Liver (tissue), 9 donors: ENCODE results near the gene PRMT9. TPM values are rescaled to one million over a fixed set of nuclear protein-coding genes. Genes with fewer than 3 reads are reported as not detected.

Source experiments
- DNase-seq: peaks from one replicate; pipeline ENCODE4 v3.0.0-alpha.2; 2017; ENCODE audit warnings: low spot score
- H3K27ac ChIP-seq, 2 donors: one replicate each; pipeline ENCODE4 v1.7.0; 2013; ENCODE audit warnings: inconsistent platforms in 2 of 2, low read length in 2 of 2, control low read depth in 1 of 2, low read depth in 1 of 2, mild to moderate bottlenecking in 1 of 2
- H3K27me3 ChIP-seq, 4 donors: one replicate each; pipeline versions ENCODE4 v1.6.1 to v1.7.0; 2013; ENCODE audit warnings: low read length in 3 of 4, inconsistent platforms in 1 of 4, mild to moderate bottlenecking in 1 of 4, moderate library complexity in 1 of 4; ENCODE audit not compliant: control insufficient read depth in 4 of 4, insufficient read depth in 4 of 4
- H3K36me3 ChIP-seq, 4 donors: one replicate each; pipeline versions ENCODE4 v1.6.1 to v1.7.0; 2013; ENCODE audit warnings: low read length in 3 of 4, mild to moderate bottlenecking in 3 of 4, low read depth in 1 of 4, moderate library complexity in 1 of 4; ENCODE audit not compliant: control insufficient read depth in 4 of 4, insufficient read depth in 3 of 4
- H3K4me1 ChIP-seq, 4 donors: one replicate each; pipeline versions ENCODE4 v1.6.1 to v1.7.0; 2013; ENCODE audit warnings: low read length in 3 of 4, mild to moderate bottlenecking in 3 of 4, moderate library complexity in 1 of 4; ENCODE audit not compliant: control insufficient read depth in 4 of 4, insufficient read depth in 4 of 4
- H3K4me3 ChIP-seq, 3 donors: one replicate each; pipeline versions ENCODE4 v1.6.1 to v1.7.0; 2013; ENCODE audit warnings: low read length in 3 of 3, control low read depth in 1 of 3, low read depth in 1 of 3, mild to moderate bottlenecking in 1 of 3
- H3K9ac ChIP-seq, 2 donors: one replicate each; pipeline ENCODE4 v1.7.0; 2013; ENCODE audit warnings: low read length in 2 of 2, mild to moderate bottlenecking in 2 of 2, moderate library complexity in 2 of 2, control low read depth in 1 of 2, low read depth in 1 of 2
- H3K9me3 ChIP-seq, 4 donors: one replicate each; pipeline versions ENCODE4 v1.6.1 to v1.7.0; 2013; ENCODE audit warnings: low read length in 3 of 4; ENCODE audit not compliant: control insufficient read depth in 4 of 4
- ATF3 ChIP-seq: IDR thresholded peaks from 2 replicates; pipeline ENCODE4 v1.6.1; 2016; ENCODE audit warnings: antibody characterized with exemption
- CTCF ChIP-seq: fragments of 150-350 bp; IDR thresholded peaks from 2 replicates; pipeline ENCODE4 v1.5.1; 2017; ENCODE audit warnings: improper control_type of control experiment, low read depth, low read length; ENCODE audit not compliant: missing input control
- EGR1 ChIP-seq, 2 donors: IDR thresholded peaks; 2 replicates each; pipeline ENCODE4 v1.6.1; 2016 to 2018; ENCODE audit warnings: antibody characterized with exemption in 2 of 2, low read depth in 2 of 2
- FOXA1 ChIP-seq: IDR thresholded peaks from 2 replicates; pipeline ENCODE4 v1.6.1; 2016; ENCODE audit warnings: antibody characterized with exemption
- FOXA2 ChIP-seq: IDR thresholded peaks from 2 replicates; pipeline ENCODE4 v1.6.1; 2016; ENCODE audit warnings: antibody characterized with exemption
- GABPA ChIP-seq, 2 donors: IDR thresholded peaks in 1 of 2; conservative IDR thresholded peaks in 1 of 2; 2 replicates each; pipeline ENCODE4 v1.6.1; 2016; ENCODE audit warnings: antibody characterized with exemption in 2 of 2, mild to moderate bottlenecking in 1 of 2, moderate library complexity in 1 of 2
- HNF4A ChIP-seq, 2 donors: conservative IDR thresholded peaks; 2 replicates each; pipeline ENCODE4 v1.6.1; 2016; ENCODE audit warnings: antibody characterized with exemption in 2 of 2, mild to moderate bottlenecking in 2 of 2
- HNF4G ChIP-seq: IDR thresholded peaks from 2 replicates; pipeline ENCODE4 v1.6.1; 2016; ENCODE audit warnings: antibody characterized with exemption
- MAX ChIP-seq: IDR thresholded peaks from 2 replicates; pipeline ENCODE4 v1.6.1; 2016; ENCODE audit warnings: antibody characterized with exemption
- NR2F2 ChIP-seq: IDR thresholded peaks from 2 replicates; pipeline ENCODE4 v1.6.1; 2016; ENCODE audit warnings: antibody characterized with exemption
- RAD21 ChIP-seq, 2 donors: IDR thresholded peaks; 2 replicates each; pipeline ENCODE4 v1.6.1; 2016; ENCODE audit warnings: antibody characterized with exemption in 2 of 2, mild to moderate bottlenecking in 2 of 2
- REST ChIP-seq: IDR thresholded peaks from 2 replicates; pipeline ENCODE4 v1.6.1; 2016; ENCODE audit warnings: antibody characterized with exemption, mild to moderate bottlenecking
- SP1 ChIP-seq: IDR thresholded peaks from 2 replicates; pipeline ENCODE4 v1.6.1; 2018; ENCODE audit warnings: antibody characterized with exemption, mild to moderate bottlenecking
- YY1 ChIP-seq: IDR thresholded peaks from 2 replicates; pipeline ENCODE4 v1.6.1; 2016; ENCODE audit warnings: antibody characterized with exemption, mild to moderate bottlenecking
- ZBTB33 ChIP-seq: IDR thresholded peaks from 2 replicates; pipeline ENCODE4 v1.6.1; 2016; ENCODE audit warnings: antibody characterized with exemption
- WGBS: extraction: QIAGEN DNeasy Blood & Tissue Kit; methylation state at CpG from one replicate; pipeline ENCODE4 v1.1.7; 2013; 5-methylcytosine and 5-hydroxymethylcytosine counted together
- polyA plus RNA-seq, 2 donors: library from polyadenylated mRNA; stranded (reverse) in 1 of 2; unstranded in 1 of 2; fragments of 200-250 nt in 1 of 2; fragments of >200 nt in 1 of 2; fragmentation: Nextera tagmentation in 1 of 2; extraction: Ambion mirVana in 1 of 2; gene quantifications; one replicate each; pipeline versions ENCODE4 v1.2.1 to v1.2.3, GENCODE V29; 2013 to 2015
- total RNA-seq, 2 donors: library from RNA; depleted of rRNA; stranded (reverse); fragments of >200 nt; gene quantifications; one replicate each; pipeline ENCODE4 v1.2.3, GENCODE V29; 2014
- donor health status: healthy.
- donor health status: healthy.
- donor health status: healthy.
- donor health status: healthy.
- donor health status: healthy.

Gene PRMT9
- total and polyA plus RNA-seq, 4 donors: 2.4 to 8.5 (median 5.7) TPM

GRCh38 chr4:147674073-147674472, 9.9 kb downstream of the PRMT9 start:
- no peaks in the 10 kb centered on the region for H3K4me1 ChIP-seq
- WGBS: 97% methylated on average over 4 of the region's 4 CpGs
- no peaks in the 10 kb centered on the region for H3K27me3 ChIP-seq
- no peak overlapping the region for H3K4me3 ChIP-seq
- no peak overlapping the region for H3K27ac ChIP-seq
- no peaks in the 10 kb centered on the region for H3K9me3 ChIP-seq
- no peak for DNase-seq
- TF ChIP-seq ATF3: no peak
- no peak for TF ChIP-seq MAX
- no peak for TF ChIP-seq HNF4G
- no peak for TF ChIP-seq YY1
- TF ChIP-seq CTCF: no peak
- no peak for TF ChIP-seq REST
- TF ChIP-seq EGR1 (IDR thresholded peaks at IDR 0.05; ENCODE audit: low read depth in 2 of 2): no peak
- TF ChIP-seq FOXA2: no peak
- no peak for TF ChIP-seq RAD21 (IDR thresholded peaks at IDR 0.05)
- TF ChIP-seq HNF4A (conservative IDR thresholded peaks at IDR 0.05): no peak
- no peak for TF ChIP-seq GABPA (IDR thresholded peaks at IDR 0.05 in 1 of 2, conservative IDR thresholded peaks at IDR 0.05 in 1 of 2)
- peaks cover 0 to 7% (median 3%) of the 10 kb centered on the region in 4 donors for H3K36me3 ChIP-seq
- no peak overlapping the region for H3K9ac ChIP-seq

GRCh38 chr4:147658501-147658900, 25.5 kb downstream of the PRMT9 start:
- no peak overlapping the region for H3K4me3 ChIP-seq
- 94% methylated on average over 4 of the region's 4 CpGs for WGBS
- H3K9me3 ChIP-seq: no peaks in the 10 kb centered on the region
- H3K27me3 ChIP-seq: no peaks in the 10 kb centered on the region
- TF ChIP-seq FOXA2: no peak
- no peak for TF ChIP-seq SP1
- no peak for TF ChIP-seq ATF3
- no peaks in the 10 kb centered on the region for H3K4me1 ChIP-seq
- H3K9ac ChIP-seq: no peak overlapping the region
- H3K27ac ChIP-seq: no peak overlapping the region
- peaks cover 4 to 23% (median 14%) of the 10 kb centered on the region in 4 donors for H3K36me3 ChIP-seq
- no peak for DNase-seq

GRCh38 chr4:147655639-147656038, 28.3 kb downstream of the PRMT9 start:
- 97% methylated on average over 2 of the region's 2 CpGs for WGBS
- H3K9me3 ChIP-seq: no peaks in the 10 kb centered on the region
- DNase-seq: no peak
- TF ChIP-seq ZBTB33: no peak
- no peak for TF ChIP-seq MAX
- no peak for TF ChIP-seq NR2F2
- no peak for TF ChIP-seq FOXA1
- TF ChIP-seq GABPA (IDR thresholded peaks at IDR 0.05 in 1 of 2, conservative IDR thresholded peaks at IDR 0.05 in 1 of 2): no peak
- H3K27me3 ChIP-seq: no peaks in the 10 kb centered on the region
- H3K4me1 ChIP-seq: no peaks in the 10 kb centered on the region
- H3K9ac ChIP-seq: no peak overlapping the region
- H3K36me3 ChIP-seq: peaks cover 2 to 22% (median 13%) of the 10 kb centered on the region in 4 donors
- H3K4me3 ChIP-seq: no peak overlapping the region
- H3K27ac ChIP-seq: no peak overlapping the region
